PC-9 (cell line): Measurements from ENCODE around the gene TGM2.

Source experiments
- CTCF ChIP-seq: fragments of 200-600 bp; sonication (generic); conservative IDR thresholded peaks from 2 replicates; pipeline ENCODE4 v1.6.1; 2017; ENCODE audit warnings: mixed run types, antibody characterized with exemption, mild to moderate bottlenecking, moderate library complexity
- EZH2 ChIP-seq: fragments of 200-600 bp; sonication (generic); IDR thresholded peaks from 2 replicates; pipeline ENCODE4 v1.8.0; 2017; ENCODE audit warnings: antibody characterized with exemption, low read depth

GRCh38 chr20:38141204-38141888 is 23.7 kb downstream of the TGM2 start:
- no peak for TF ChIP-seq CTCF
- no peak for TF ChIP-seq EZH2
